Astrocyte (in vitro differentiated cells and primary cell): Measurements from ENCODE around the gene NANOS2.

ENCODE experiments used
- EZH2 ChIP-seq: IDR thresholded peaks from 2 replicates; pipeline ENCODE4 v1.6.1; 2012; ENCODE audit warnings: mild to moderate bottlenecking, low read length, inconsistent platforms; ENCODE audit not compliant: insufficient read depth
- TF ChIP-seq, protein P1 (sequence below): IDR thresholded peaks from 2 replicates; pipeline ENCODE4 v1.5.1; 2011; ENCODE audit warnings: low read depth, mild to moderate bottlenecking, inconsistent platforms, low read length, moderate library complexity; ENCODE audit not compliant: insufficient read depth

GRCh38 chr19:45927565-45928261 is 13.1 kb upstream of the NANOS2 start:
- TF ChIP-seq, protein P1, sequence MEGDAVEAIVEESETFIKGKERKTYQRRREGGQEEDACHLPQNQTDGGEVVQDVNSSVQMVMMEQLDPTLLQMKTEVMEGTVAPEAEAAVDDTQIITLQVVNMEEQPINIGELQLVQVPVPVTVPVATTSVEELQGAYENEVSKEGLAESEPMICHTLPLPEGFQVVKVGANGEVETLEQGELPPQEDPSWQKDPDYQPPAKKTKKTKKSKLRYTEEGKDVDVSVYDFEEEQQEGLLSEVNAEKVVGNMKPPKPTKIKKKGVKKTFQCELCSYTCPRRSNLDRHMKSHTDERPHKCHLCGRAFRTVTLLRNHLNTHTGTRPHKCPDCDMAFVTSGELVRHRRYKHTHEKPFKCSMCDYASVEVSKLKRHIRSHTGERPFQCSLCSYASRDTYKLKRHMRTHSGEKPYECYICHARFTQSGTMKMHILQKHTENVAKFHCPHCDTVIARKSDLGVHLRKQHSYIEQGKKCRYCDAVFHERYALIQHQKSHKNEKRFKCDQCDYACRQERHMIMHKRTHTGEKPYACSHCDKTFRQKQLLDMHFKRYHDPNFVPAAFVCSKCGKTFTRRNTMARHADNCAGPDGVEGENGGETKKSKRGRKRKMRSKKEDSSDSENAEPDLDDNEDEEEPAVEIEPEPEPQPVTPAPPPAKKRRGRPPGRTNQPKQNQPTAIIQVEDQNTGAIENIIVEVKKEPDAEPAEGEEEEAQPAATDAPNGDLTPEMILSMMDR: no peak
- TF ChIP-seq EZH2: no peak
